Activated CD4-positive, alpha-beta T cell treated with anti-CD3 and anti-CD28 coated beads, Interleukin-2, amount 10 ng/mL, durations not matched to agents 7 days and 5 days (primary cell): ENCODE measurements around the gene ERC1. TPM values are rescaled to one million over a fixed set of nuclear protein-coding genes. Genes with fewer than 3 reads are reported as not detected.

ENCODE experiments used
- CTCF ChIA-PET: fragments of 350-600 bp; sonication (Branson Sonifier 250); formaldehyde crosslinking; loops from one replicate; lab custom pipeline; 2021; ENCODE audit warnings: antibody characterized with exemption; lab: Charles Lee
- POLR2A ChIA-PET: fragments of 350-600 bp; sonication (Branson Sonifier 250); formaldehyde crosslinking; loops from one replicate; lab custom pipeline; 2021; ENCODE audit warnings: antibody characterized with exemption; lab: Charles Lee
- DNase-seq: peaks from one replicate; pipeline ENCODE4 v3.0.0-alpha.2; 2020
- H3K27ac Mint-ChIP-seq: one replicate; pipeline ENCODE4 v1.8.0; 2021; ENCODE audit warnings: mild to moderate bottlenecking, moderate library complexity, mixed read lengths
- H3K27me3 Mint-ChIP-seq: one replicate; pipeline ENCODE4 v1.8.0; 2021; ENCODE audit warnings: mixed read lengths
- H3K36me3 Mint-ChIP-seq: one replicate; pipeline ENCODE4 v1.8.0; 2021; ENCODE audit warnings: low read depth, mixed read lengths
- H3K4me1 Mint-ChIP-seq: one replicate; pipeline ENCODE4 v1.8.0; 2021; ENCODE audit warnings: mixed read lengths
- H3K4me3 Mint-ChIP-seq: one replicate; pipeline ENCODE4 v1.8.0; 2021; ENCODE audit warnings: mild to moderate bottlenecking, moderate library complexity, mixed read lengths
- H3K9me3 Mint-ChIP-seq: one replicate; pipeline ENCODE4 v1.8.0; 2021; ENCODE audit warnings: mixed read lengths
- total RNA-seq, 2 experiments: library from RNA; stranded (reverse); gene quantifications; one replicate each; pipeline ENCODE4 v1.2.3, GENCODE V29; 2021

ERC1 gene
- total RNA-seq, 2 experiments from 2014 or later, result 38.7 to 43.4 TPM

- H3K27me3 Mint-ChIP-seq, result peaks cover 54% of the 10 kb centered on the region
- H3K27ac Mint-ChIP-seq, result no peak overlapping the region
- no peak overlapping the region for H3K4me3 Mint-ChIP-seq
- no peaks in the 10 kb centered on the region for H3K4me1 Mint-ChIP-seq
- H3K36me3 Mint-ChIP-seq, result no peaks in the 10 kb centered on the region
- ChIA-PET CTCF (no interaction called here), POLR2A (no interaction called here)
- DNase-seq, result no peak
- H3K9me3 Mint-ChIP-seq, result no peaks in the 10 kb centered on the region
Measured at GRCh38 chr12:1523046-1523445, 532.0 kb downstream of the ERC1 start.

GRCh38 chr12:1523558-1524050, 532.6 kb downstream of the ERC1 start:
- ChIA-PET CTCF (no interaction called here), POLR2A (no interaction called here)
- Mint-ChIP-seq H3K4me3 (no peak overlapping the region), H3K4me1 (no peaks in the 10 kb centered on the region), H3K27me3 (peaks cover 56% of the 10 kb centered on the region), H3K36me3 (no peaks in the 10 kb centered on the region), H3K9me3 (no peaks in the 10 kb centered on the region), H3K27ac (no peak overlapping the region)
- DNase-seq, result no peak

GRCh38 chr12:1525858-1526257, 534.8 kb downstream of the ERC1 start:
- no peak for DNase-seq
- Mint-ChIP-seq H3K4me1 (peaks cover 4% of the 10 kb centered on the region), H3K27ac (no peak overlapping the region), H3K27me3 (peaks cover 55% of the 10 kb centered on the region), H3K36me3 (no peaks in the 10 kb centered on the region), H3K4me3 (no peak overlapping the region), H3K9me3 (no peaks in the 10 kb centered on the region)
- ChIA-PET CTCF (interaction anchor here (0.7 kb wide), 1 partner anchor 374 kb away, joined by 3 read pairs; no protein-coding TSS in a partner anchor), POLR2A (no interaction called here)

- CTCF ChIA-PET, result no interaction called here
- Mint-ChIP-seq H3K4me3 (no peak overlapping the region), H3K4me1 (peaks cover 15% of the 10 kb centered on the region), H3K9me3 (no peaks in the 10 kb centered on the region), H3K27me3 (peaks cover 70% of the 10 kb centered on the region), H3K27ac (no peak overlapping the region), H3K36me3 (no peaks in the 10 kb centered on the region)
- POLR2A ChIA-PET, result no interaction called here
- DNase-seq, result no peak
Measured at GRCh38 chr12:1527789-1528188, 536.8 kb downstream of the ERC1 start.

GRCh38 chr12:1528791-1529190, 537.8 kb downstream of the ERC1 start:
- no peak for DNase-seq
- Mint-ChIP-seq H3K36me3 (no peaks in the 10 kb centered on the region), H3K4me3 (no peak overlapping the region), H3K4me1 (peaks cover 25% of the 10 kb centered on the region), H3K27me3 (peaks cover 77% of the 10 kb centered on the region), H3K9me3 (no peaks in the 10 kb centered on the region), H3K27ac (no peak overlapping the region)
- ChIA-PET POLR2A (no interaction called here), CTCF (no interaction called here)

- Mint-ChIP-seq H3K27ac (no peak overlapping the region), H3K27me3 (peaks cover 77% of the 10 kb centered on the region), H3K9me3 (no peaks in the 10 kb centered on the region), H3K4me1 (peaks cover 29% of the 10 kb centered on the region), H3K4me3 (peak overlapping the region; percentile 52), H3K36me3 (no peaks in the 10 kb centered on the region)
- ChIA-PET POLR2A (no interaction called here), CTCF (no interaction called here)
- DNase-seq, result no peak
Measured at GRCh38 chr12:1529228-1529861, 538.3 kb downstream of the ERC1 start.

GRCh38 chr12:1529862-1530591, 539.0 kb downstream of the ERC1 start:
- no peaks in the 10 kb centered on the region for H3K9me3 Mint-ChIP-seq

GRCh38 chr12:1530592-1531152, 539.6 kb downstream of the ERC1 start:
- peaks cover 34% of the 10 kb centered on the region for H3K4me1 Mint-ChIP-seq
- H3K27me3 Mint-ChIP-seq, result peaks cover 69% of the 10 kb centered on the region
- H3K9me3 Mint-ChIP-seq, result no peaks in the 10 kb centered on the region
- no peak overlapping the region for H3K27ac Mint-ChIP-seq
- ChIA-PET POLR2A (no interaction called here), CTCF (no interaction called here)
- H3K36me3 Mint-ChIP-seq, result no peaks in the 10 kb centered on the region
- H3K4me3 Mint-ChIP-seq, result no peak overlapping the region
- DNase-seq, result no peak

More at GRCh38 chr12:1529862-1530591, 539.0 kb downstream of the ERC1 start:
- no peak for DNase-seq
- POLR2A ChIA-PET, result no interaction called here
- Mint-ChIP-seq H3K4me1 (peaks cover 34% of the 10 kb centered on the region), H3K27me3 (peaks cover 72% of the 10 kb centered on the region), H3K4me3 (peak overlapping the region; percentile 52), H3K36me3 (no peaks in the 10 kb centered on the region), H3K27ac (no peak overlapping the region)
- CTCF ChIA-PET, result no interaction called here

- Mint-ChIP-seq H3K36me3 (no peaks in the 10 kb centered on the region), H3K4me3 (no peak overlapping the region), H3K27me3 (peaks cover 71% of the 10 kb centered on the region), H3K27ac (no peak overlapping the region), H3K9me3 (no peaks in the 10 kb centered on the region), H3K4me1 (peaks cover 34% of the 10 kb centered on the region)
- DNase-seq, result no peak
- ChIA-PET POLR2A (no interaction called here), CTCF (no interaction called here)
Measured at GRCh38 chr12:1531153-1531653, 540.2 kb downstream of the ERC1 start.

GRCh38 chr12:1531654-1532374, 540.8 kb downstream of the ERC1 start:
- no peaks in the 10 kb centered on the region for H3K9me3 Mint-ChIP-seq
- ChIA-PET CTCF (no interaction called here), POLR2A (no interaction called here)
- H3K36me3 Mint-ChIP-seq, result no peaks in the 10 kb centered on the region
- no peak overlapping the region for H3K27ac Mint-ChIP-seq
- H3K4me1 Mint-ChIP-seq, result peaks cover 34% of the 10 kb centered on the region
- peaks cover 70% of the 10 kb centered on the region for H3K27me3 Mint-ChIP-seq
- no peak overlapping the region for H3K4me3 Mint-ChIP-seq
- DNase-seq, result no peak

GRCh38 chr12:1532375-1533165, 541.5 kb downstream of the ERC1 start:
- DNase-seq, result no peak
- Mint-ChIP-seq H3K36me3 (no peaks in the 10 kb centered on the region), H3K27ac (no peak overlapping the region), H3K4me3 (no peak overlapping the region), H3K4me1 (peaks cover 34% of the 10 kb centered on the region), H3K9me3 (no peaks in the 10 kb centered on the region), H3K27me3 (peaks cover 71% of the 10 kb centered on the region)
- ChIA-PET CTCF (interaction anchor here (0.7 to 1.0 kb wide), 2 partner anchors 8 to 415 kb away, joined by 3 to 6 read pairs; no protein-coding TSS in a partner anchor), POLR2A (interaction anchor here (0.7 kb wide), 1 partner anchor 60 kb away, joined by 3 read pairs; no protein-coding TSS in a partner anchor)

GRCh38 chr12:1533205-1533601, 542.2 kb downstream of the ERC1 start:
- Mint-ChIP-seq H3K27me3 (peaks cover 71% of the 10 kb centered on the region), H3K36me3 (no peaks in the 10 kb centered on the region), H3K9me3 (no peaks in the 10 kb centered on the region), H3K4me3 (peak overlapping the region; percentile 25), H3K27ac (no peak overlapping the region), H3K4me1 (peaks cover 34% of the 10 kb centered on the region)
- DNase-seq, result peak; percentile 21
- ChIA-PET POLR2A (interaction anchor here (0.7 kb wide), 1 partner anchor 59 kb away, joined by 3 read pairs; no protein-coding TSS in a partner anchor), CTCF (interaction anchor here (0.7 to 1.0 kb wide), 2 partner anchors 9 to 415 kb away, joined by 3 to 6 read pairs; no protein-coding TSS in a partner anchor)
